ENCODE results near the gene KSR2.

GRCh38 chr12:117450209-117450608 is 518.6 kb downstream of the KSR2 start:
- no peak for TF ChIP-seq CTCF (IDR thresholded peaks at IDR 0.05 in 4 of 5, conservative IDR thresholded peaks at IDR 0.05 in 1 of 5)
- no peak for TF ChIP-seq POLR2A (IDR thresholded peaks at IDR 0.05)

All from gastrocnemius medialis (tissue), 4 donors.